H4 (cell line): ENCODE data around the gene LDAF1. TPM values are rescaled to one million over a fixed set of nuclear protein-coding genes. Genes with fewer than 3 reads are reported as not detected.

Experiments used
- total RNA-seq: library from RNA; depleted of rRNA; stranded (reverse); fragments of >200 nt; shearing (Covaris generic); gene quantifications from 2 replicates; pipeline ENCODE4 v1.2.3, GENCODE V29; 2014; rRNA removed

Gene LDAF1
- total RNA-seq, 1 experiment from 2014 or later, result 18.0 TPM

Other genes starting within 250 kb of the LDAF1 start
- 0.12 and 0.17 TPM in 2 replicates for gene DNAH3, start 7.8 kb upstream of the LDAF1 start, total RNA-seq
- gene ZP2, start 52.9 kb downstream of the LDAF1 start, total RNA-seq, result not detected in 2 replicates
- gene ANKS4B, start 75.0 kb downstream of the LDAF1 start, total RNA-seq, result not detected in 2 replicates
- gene CRYM, start 119.6 kb downstream of the LDAF1 start, total RNA-seq, result 0.29 and 3.1 TPM in 2 replicates